Progenitor cell of endocrine pancreas (in vitro differentiated cells): ENCODE measurements around the gene WNT7A. TPM values are rescaled to one million over a fixed set of nuclear protein-coding genes. Genes with fewer than 3 reads are reported as not detected.

Source experiments
- DNase-seq: peaks from one replicate; pipeline ENCODE4 v3.0.0; 2021; ENCODE audit warnings: low spot score; ENCODE audit not compliant: unreplicated experiment
- H3K27ac Mint-ChIP-seq: 2 replicates; pipeline ENCODE4 v1.8.0; 2021; ENCODE audit warnings: mild to moderate bottlenecking, moderate library complexity, mixed read lengths
- H3K27me3 Mint-ChIP-seq: 2 replicates; pipeline ENCODE4 v1.8.0; 2021; ENCODE audit warnings: mixed read lengths
- H3K36me3 Mint-ChIP-seq: 2 replicates; pipeline ENCODE4 v1.8.0; 2022; ENCODE audit warnings: mixed read lengths; ENCODE audit not compliant: insufficient read depth
- H3K4me1 Mint-ChIP-seq: 2 replicates; pipeline ENCODE4 v1.8.0; 2021; ENCODE audit warnings: low read depth, mixed read lengths
- H3K4me3 Mint-ChIP-seq: 2 replicates; pipeline ENCODE4 v1.8.0; 2021; ENCODE audit warnings: low read depth, mild to moderate bottlenecking, moderate library complexity, mixed read lengths
- H3K9me3 Mint-ChIP-seq: 2 replicates; pipeline ENCODE4 v1.8.0; 2021; ENCODE audit warnings: low read depth, mixed read lengths
- CTCF ChIP-seq: fragments of 200-600 bp; sonication (generic); IDR thresholded peaks from one replicate; pipeline ENCODE4 v1.5.0; 2021; ENCODE audit warnings: antibody characterized with exemption, mild to moderate bottlenecking; ENCODE audit not compliant: unreplicated experiment
- total RNA-seq: library from RNA; stranded (reverse); gene quantifications from 2 replicates; pipeline ENCODE4 v1.2.1, GENCODE V29; 2021

WNT7A gene
- total RNA-seq, 1 donor from 2014 or later: not detected

GRCh38 chr3:13868844-13869724 lies 10.8 kb downstream of the WNT7A start:
- TF ChIP-seq CTCF: no peak
- no peaks in the 10 kb centered on the region for H3K4me1 Mint-ChIP-seq
- no peaks in the 10 kb centered on the region for H3K9me3 Mint-ChIP-seq
- no peaks in the 10 kb centered on the region for H3K36me3 Mint-ChIP-seq
- DNase-seq: no peak
- H3K27me3 Mint-ChIP-seq: peaks cover 82% of the 10 kb centered on the region
- H3K27ac Mint-ChIP-seq: no peak overlapping the region
- H3K4me3 Mint-ChIP-seq: no peak overlapping the region

GRCh38 chr3:13867732-13868131 lies 12.1 kb downstream of the WNT7A start:
- Mint-ChIP-seq H3K9me3 (no peaks in the 10 kb centered on the region), H3K4me1 (no peaks in the 10 kb centered on the region), H3K27me3 (peaks cover 81% of the 10 kb centered on the region), H3K36me3 (no peaks in the 10 kb centered on the region), H3K4me3 (no peak overlapping the region), H3K27ac (no peak overlapping the region)
- TF ChIP-seq CTCF: no peak
- DNase-seq: no peak

GRCh38 chr3:13866041-13866965 lies 13.6 kb downstream of the WNT7A start:
- H3K4me3 Mint-ChIP-seq: no peak overlapping the region
- no peak for TF ChIP-seq CTCF
- H3K36me3 Mint-ChIP-seq: no peaks in the 10 kb centered on the region
- H3K27me3 Mint-ChIP-seq: peaks cover 81% of the 10 kb centered on the region
- no peaks in the 10 kb centered on the region for H3K9me3 Mint-ChIP-seq
- DNase-seq: no peak
- no peak overlapping the region for H3K27ac Mint-ChIP-seq
- H3K4me1 Mint-ChIP-seq: no peaks in the 10 kb centered on the region

GRCh38 chr3:13865581-13865980 lies 14.3 kb downstream of the WNT7A start:
- no peak overlapping the region for H3K27ac Mint-ChIP-seq
- TF ChIP-seq CTCF: no peak
- no peak overlapping the region for H3K4me3 Mint-ChIP-seq
- no peaks in the 10 kb centered on the region for H3K36me3 Mint-ChIP-seq
- DNase-seq: no peak
- no peaks in the 10 kb centered on the region for H3K9me3 Mint-ChIP-seq
- H3K27me3 Mint-ChIP-seq: peaks cover 87% of the 10 kb centered on the region
- no peaks in the 10 kb centered on the region for H3K4me1 Mint-ChIP-seq

- Mint-ChIP-seq H3K27ac (no peak overlapping the region), H3K36me3 (no peaks in the 10 kb centered on the region), H3K9me3 (no peaks in the 10 kb centered on the region), H3K4me1 (no peaks in the 10 kb centered on the region), H3K27me3 (peaks cover 88% of the 10 kb centered on the region), H3K4me3 (no peak overlapping the region)
- no peak for TF ChIP-seq CTCF
- DNase-seq: no peak
These were observed 14.8 kb downstream of the WNT7A start for GRCh38 chr3:13865106-13865505.
